Measurements from ENCODE around the gene CDCA7L.
A peak's percentile ranks its signal among the peaks of the same experiment; 100 is the strongest.
"Not testable (repeated sequence)": the region's sequence is repeated elsewhere in the genome, so short reads cannot be mapped to it uniquely, and the experiment has no call there.

The CDCA7L gene

DNA sequence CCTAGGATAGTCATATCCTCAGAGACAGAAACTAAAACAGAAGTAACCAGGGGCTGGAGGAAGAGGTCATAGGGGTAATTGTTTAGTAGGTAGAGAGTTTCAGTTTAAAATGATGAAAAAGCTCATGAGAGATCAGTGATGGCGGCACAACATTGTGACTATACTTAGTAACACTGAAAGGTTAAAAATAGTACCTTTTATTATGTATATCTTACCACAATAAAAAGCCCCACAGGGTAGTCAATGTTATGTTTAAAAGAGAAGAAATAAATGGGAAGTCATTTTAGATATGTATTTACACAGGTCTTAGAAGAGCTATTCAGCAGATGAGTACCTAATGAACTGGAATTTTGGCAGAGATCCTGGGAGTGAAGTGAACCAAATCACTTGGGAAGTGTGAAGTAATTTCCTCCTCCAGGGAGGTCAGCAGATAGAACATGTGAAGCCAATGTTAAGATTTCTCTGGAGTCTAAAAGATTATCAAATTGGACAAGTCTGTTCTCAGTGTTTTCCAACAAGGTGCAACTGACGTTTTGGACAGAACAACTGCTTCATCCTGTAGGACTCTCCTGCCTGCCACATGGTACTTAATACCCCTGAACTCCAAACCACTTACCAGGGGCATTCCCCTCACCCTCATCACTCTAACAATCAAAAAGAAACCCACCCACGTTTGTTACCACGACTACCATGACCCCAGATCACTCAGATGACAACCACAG is 6.4 kb downstream of the CDCA7L start:
- no peak overlapping the region for H3K4me3 ChIP-seq (ENCODE audit: low read length)
- peak; percentile 68 for DNase-seq (ENCODE audit: low read depth)
- no peak for TF ChIP-seq CTCF (IDR thresholded peaks at IDR 0.05; ENCODE audit: insufficient read depth, low read depth, low read length, missing control alignments)

- no peak for TF ChIP-seq CTCF (IDR thresholded peaks at IDR 0.05; ENCODE audit: insufficient read depth, low read depth, low read length, missing control alignments)
- H3K4me3 ChIP-seq (ENCODE audit: low read length), result no peak overlapping the region
- no peak for DNase-seq (ENCODE audit: low read depth)
Measured at GRCh38 chr7:21938463-21938862, 7.2 kb downstream of the CDCA7L start.

DNA sequence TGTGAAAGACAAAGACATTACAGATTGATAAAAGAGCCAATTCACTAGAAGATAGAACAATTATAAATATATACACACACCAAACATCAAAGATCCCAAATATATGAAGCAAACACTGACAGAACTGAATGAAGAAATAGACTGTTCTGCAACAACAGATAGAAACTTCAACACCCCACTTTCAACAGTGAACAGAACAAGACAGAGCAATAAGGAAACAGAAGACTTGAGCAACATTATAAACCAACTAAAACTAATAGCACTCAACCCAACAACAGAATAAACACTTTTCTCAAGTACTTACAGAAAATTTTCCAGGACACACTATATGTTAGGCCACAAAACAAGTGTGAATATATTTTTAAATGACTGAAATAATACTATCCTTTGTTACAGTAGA is 10.9 kb downstream of the CDCA7L start:
- TF ChIP-seq CTCF (IDR thresholded peaks at IDR 0.05; ENCODE audit: insufficient read depth, low read depth, low read length, missing control alignments), result no peak
- H3K4me3 ChIP-seq (ENCODE audit: low read length), result no peak overlapping the region
- DNase-seq (ENCODE audit: low read depth), result no peak

- DNase-seq (ENCODE audit: low read depth); H3K4me3 ChIP-seq (ENCODE audit: low read length): not testable (repeated sequence)
Measured at GRCh38 chr7:21933293-21933692, 12.4 kb downstream of the CDCA7L start.

DNA sequence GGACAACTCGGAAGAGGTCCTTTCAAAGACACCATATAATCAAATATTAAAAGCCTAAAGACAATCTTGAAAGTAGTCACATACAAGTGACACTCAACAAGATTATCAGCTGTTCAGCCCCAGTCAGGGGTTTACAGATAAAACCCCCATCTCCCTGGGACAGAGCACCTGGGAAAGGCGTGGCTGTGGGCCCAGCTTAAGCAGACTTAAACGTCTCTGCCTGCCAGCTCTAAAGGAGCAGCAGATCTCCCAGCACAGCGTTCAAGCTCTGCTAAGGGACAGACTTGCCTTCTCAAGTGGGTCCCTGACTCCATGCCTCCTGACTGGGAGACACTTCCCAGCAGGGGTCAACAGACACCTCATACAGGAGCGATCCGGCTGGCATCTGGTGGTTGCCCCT is 18.0 kb downstream of the CDCA7L start:
- no peak for TF ChIP-seq CTCF (IDR thresholded peaks at IDR 0.05; ENCODE audit: insufficient read depth, low read depth, low read length, missing control alignments)
- H3K4me3 ChIP-seq (ENCODE audit: low read length), result no peak overlapping the region
- DNase-seq (ENCODE audit: low read depth), result no peak

GRCh38 chr7:21926448-21926847 is 19.3 kb downstream of the CDCA7L start:
- no peak for DNase-seq (ENCODE audit: low read depth)
- TF ChIP-seq CTCF (IDR thresholded peaks at IDR 0.05; ENCODE audit: insufficient read depth, low read depth, low read length, missing control alignments), result no peak
- no peak overlapping the region for H3K4me3 ChIP-seq (ENCODE audit: low read length)

GRCh38 chr7:21923658-21924057 is 22.0 kb downstream of the CDCA7L start:
- no peak for TF ChIP-seq CTCF (IDR thresholded peaks at IDR 0.05; ENCODE audit: insufficient read depth, low read depth, low read length, missing control alignments)
- H3K4me3 ChIP-seq (ENCODE audit: low read length), result no peak overlapping the region
- no peak for DNase-seq (ENCODE audit: low read depth)
